Transverse colon (tissue), 3 donors: Measurements from ENCODE around the gene PAOX.

Experiments used
- POLR2A ChIP-seq: fragments of 450-650 bp; IDR thresholded peaks from one replicate; pipeline ENCODE4 v1.6.1; 2016; ENCODE audit warnings: antibody characterized with exemption, mild to moderate bottlenecking, moderate library complexity
- TF ChIP-seq, protein P1 (sequence below), 5 experiments: fragments of 200-600 bp in 3 of 5; fragments of 450-650 bp in 2 of 5; sonication (generic) in 3 of 5; IDR thresholded peaks; 1 replicate in 2 of 5; 2 replicates in 3 of 5; pipeline ENCODE4 v1.5.1; 2016 to 2017; ENCODE audit warnings: antibody characterized with exemption in 5 of 5, inconsistent platforms in 3 of 5, mild to moderate bottlenecking in 2 of 5, moderate library complexity in 1 of 5

DNA sequence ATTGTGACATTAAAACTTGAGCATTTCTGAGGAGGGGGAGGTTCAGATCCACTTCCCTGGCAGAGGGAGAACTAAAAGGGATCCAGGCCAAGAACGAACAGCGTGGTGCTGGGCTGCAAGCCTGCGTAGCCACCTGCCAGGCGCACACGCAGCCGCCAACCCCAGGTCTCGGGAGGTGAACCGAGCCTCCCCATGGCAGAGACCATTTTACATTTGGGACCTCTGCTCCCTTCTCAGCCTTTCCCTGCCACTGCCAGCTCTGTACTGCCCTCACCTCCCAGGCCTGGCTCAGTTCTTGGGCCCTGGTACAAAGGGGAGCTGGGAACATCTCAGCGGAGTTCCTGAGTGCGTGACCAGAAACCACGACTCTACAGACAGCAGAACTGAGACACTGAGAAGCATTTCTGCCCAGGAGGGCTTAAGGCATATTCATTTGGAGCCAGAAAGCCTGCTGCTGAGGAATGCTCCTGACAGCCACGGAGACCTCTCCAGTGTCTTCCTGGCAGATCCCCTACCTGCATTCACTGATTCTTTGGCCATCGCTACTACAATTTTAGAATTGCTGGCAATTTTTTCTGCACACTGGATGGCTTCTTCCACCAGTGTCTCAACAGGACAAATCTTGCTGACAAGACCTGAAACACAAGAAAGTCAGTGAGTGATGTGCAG lies 13.5 kb upstream of the PAOX start:
- TF ChIP-seq POLR2A: no peak
- TF ChIP-seq, protein P1, sequence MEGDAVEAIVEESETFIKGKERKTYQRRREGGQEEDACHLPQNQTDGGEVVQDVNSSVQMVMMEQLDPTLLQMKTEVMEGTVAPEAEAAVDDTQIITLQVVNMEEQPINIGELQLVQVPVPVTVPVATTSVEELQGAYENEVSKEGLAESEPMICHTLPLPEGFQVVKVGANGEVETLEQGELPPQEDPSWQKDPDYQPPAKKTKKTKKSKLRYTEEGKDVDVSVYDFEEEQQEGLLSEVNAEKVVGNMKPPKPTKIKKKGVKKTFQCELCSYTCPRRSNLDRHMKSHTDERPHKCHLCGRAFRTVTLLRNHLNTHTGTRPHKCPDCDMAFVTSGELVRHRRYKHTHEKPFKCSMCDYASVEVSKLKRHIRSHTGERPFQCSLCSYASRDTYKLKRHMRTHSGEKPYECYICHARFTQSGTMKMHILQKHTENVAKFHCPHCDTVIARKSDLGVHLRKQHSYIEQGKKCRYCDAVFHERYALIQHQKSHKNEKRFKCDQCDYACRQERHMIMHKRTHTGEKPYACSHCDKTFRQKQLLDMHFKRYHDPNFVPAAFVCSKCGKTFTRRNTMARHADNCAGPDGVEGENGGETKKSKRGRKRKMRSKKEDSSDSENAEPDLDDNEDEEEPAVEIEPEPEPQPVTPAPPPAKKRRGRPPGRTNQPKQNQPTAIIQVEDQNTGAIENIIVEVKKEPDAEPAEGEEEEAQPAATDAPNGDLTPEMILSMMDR (IDR thresholded peaks at IDR 0.05): no peak
